BJ (cell line): Measurements from ENCODE around the gene PIK3R1. TPM values are rescaled to one million over a fixed set of nuclear protein-coding genes. Genes with fewer than 3 reads are reported as not detected.

Experiments
- CTCF ChIA-PET: fragments of 350-600 bp; formaldehyde crosslinking; extraction: SDS; loops from one replicate; lab custom pipeline; 2021; ENCODE audit warnings: antibody characterized with exemption, inconsistent platforms; lab: Yijun Ruan, JAX
- POLR2A ChIA-PET: fragments of 300-600 bp; sonication (Branson Sonifier 250); formaldehyde crosslinking; extraction: SDS; loops from one replicate; lab custom pipeline; 2021; ENCODE audit warnings: antibody characterized with exemption; lab: Charles Lee
- DNase-seq: peaks from one replicate; pipeline ENCODE4 v3.0.0-alpha.2; 2011; ENCODE audit warnings: low read depth
- H3K27me3 ChIP-seq: 2 replicates; pipeline ENCODE4 v1.6.0; 2011; ENCODE audit warnings: low read length; ENCODE audit not compliant: control insufficient read depth, insufficient read depth
- H3K36me3 ChIP-seq: 2 replicates; pipeline ENCODE4 v1.5.1; 2011; ENCODE audit warnings: low read length; ENCODE audit not compliant: control insufficient read depth, insufficient read depth
- H3K4me3 ChIP-seq: 2 replicates; pipeline ENCODE4 v1.5.1; 2011; ENCODE audit warnings: low read depth, mild to moderate bottlenecking, control low read depth, low read length
- CTCF ChIP-seq: IDR thresholded peaks from 2 replicates; pipeline ENCODE4 v1.5.1; 2011; ENCODE audit warnings: low read depth, mild to moderate bottlenecking, control low read depth, inconsistent platforms, low read length, moderate library complexity; ENCODE audit not compliant: insufficient read depth
- polyA plus RNA-seq: library from polyadenylated mRNA; depleted of rRNA; stranded (reverse); fragments of >200 nt; gene quantifications from 2 replicates; pipeline ENCODE4 v1.2.3, GENCODE V29; 2011

PIK3R1 gene
- polyA plus RNA-seq, 1 experiment = 11.8 TPM

- ChIA-PET POLR2A (no interaction called here), CTCF (no interaction called here)
- Histone ChIP-seq H3K36me3 (no peaks in the 10 kb centered on the region), H3K4me3 (no peak overlapping the region), H3K27me3 (no peaks in the 10 kb centered on the region)
- DNase-seq = no peak
- no peak for TF ChIP-seq CTCF
Measured at GRCh38 chr5:68180121-68181038, 35.2 kb upstream of the PIK3R1 start.

GRCh38 chr5:68181039-68181599, 34.4 kb upstream of the PIK3R1 start:
- H3K27me3 ChIP-seq = no peaks in the 10 kb centered on the region
- ChIA-PET POLR2A (no interaction called here), CTCF (interaction anchor here (0.6 kb wide), 1 partner anchor 180 kb away, joined by 3 read pairs; no protein-coding TSS in a partner anchor)
- no peak for DNase-seq
- no peak for TF ChIP-seq CTCF
- no peak overlapping the region for H3K4me3 ChIP-seq
- no peaks in the 10 kb centered on the region for H3K36me3 ChIP-seq

- POLR2A ChIA-PET = no interaction called here
Measured at GRCh38 chr5:68182094-68182493, 33.5 kb upstream of the PIK3R1 start.

GRCh38 chr5:68182534-68182933, 33.0 kb upstream of the PIK3R1 start:
- CTCF ChIA-PET = interaction anchor here (1.0 kb wide), 1 partner anchor 13 kb away, joined by 3 read pairs; no protein-coding TSS in a partner anchor
- H3K27me3 ChIP-seq = no peaks in the 10 kb centered on the region

More at GRCh38 chr5:68182094-68182493, 33.5 kb upstream of the PIK3R1 start:
- H3K4me3 ChIP-seq = no peak overlapping the region
- CTCF ChIA-PET = interaction anchor here (0.6 to 1.0 kb wide), 2 partner anchors 13 to 181 kb away, joined by 3 read pairs; no protein-coding TSS in a partner anchor
- no peak for DNase-seq
- H3K36me3 ChIP-seq = no peaks in the 10 kb centered on the region
- TF ChIP-seq CTCF = no peak
- H3K27me3 ChIP-seq = no peaks in the 10 kb centered on the region

More at GRCh38 chr5:68182534-68182933, 33.0 kb upstream of the PIK3R1 start:
- no peak for DNase-seq
- Histone ChIP-seq H3K36me3 (no peaks in the 10 kb centered on the region), H3K4me3 (no peak overlapping the region)
- no peak for TF ChIP-seq CTCF
- POLR2A ChIA-PET = no interaction called here
